C4-2B (cell line): ENCODE data around the gene QSOX1.

Experiments
- H3K27ac ChIP-seq: fragments of 450-650 bp; 2 replicates; pipeline ENCODE4 v1.5.1; 2017
- CTCF ChIP-seq: fragments of 450-650 bp; conservative IDR thresholded peaks from 2 replicates; pipeline ENCODE4 v1.5.1; 2017; ENCODE audit warnings: mild to moderate bottlenecking
- ZFX ChIP-seq: fragments of 450-650 bp; IDR thresholded peaks from 2 replicates; pipeline ENCODE4 v1.6.1; 2017

The QSOX1 gene

GRCh38 chr1:180190091-180190490, 35.4 kb downstream of the QSOX1 start:
- no peak overlapping the region for H3K27ac ChIP-seq
- TF ChIP-seq ZFX (no peak), CTCF (no peak)

- H3K27ac ChIP-seq: no peak overlapping the region
- TF ChIP-seq CTCF: no peak
- TF ChIP-seq ZFX: no peak
Observed at GRCh38 chr1:180192172-180192571, 37.5 kb downstream of the QSOX1 start.

GRCh38 chr1:180193141-180194047, 38.7 kb downstream of the QSOX1 start:
- no peak overlapping the region for H3K27ac ChIP-seq
- TF ChIP-seq CTCF (no peak), ZFX (no peak)

- no peak overlapping the region for H3K27ac ChIP-seq
- TF ChIP-seq CTCF: no peak
- no peak for TF ChIP-seq ZFX
Observed at GRCh38 chr1:180194048-180194425, 39.4 kb downstream of the QSOX1 start.

GRCh38 chr1:180194546-180195207, 40.0 kb downstream of the QSOX1 start:
- no peak overlapping the region for H3K27ac ChIP-seq

GRCh38 chr1:180195401-180195800, 40.7 kb downstream of the QSOX1 start:
- H3K27ac ChIP-seq: no peak overlapping the region
- TF ChIP-seq ZFX: no peak
- no peak for TF ChIP-seq CTCF

More at GRCh38 chr1:180194546-180195207, 40.0 kb downstream of the QSOX1 start:
- TF ChIP-seq ZFX (no peak), CTCF (no peak)

GRCh38 chr1:180195916-180196315, 41.2 kb downstream of the QSOX1 start:
- no peak overlapping the region for H3K27ac ChIP-seq
- no peak for TF ChIP-seq CTCF
- TF ChIP-seq ZFX: no peak
